IMR-90 (cell line): Measurements from ENCODE around the gene TSPAN14. TPM values are rescaled to one million over a fixed set of nuclear protein-coding genes. Genes with fewer than 3 reads are reported as not detected.

ENCODE experiments used
- ATAC-seq: fragments of 200-7000 bp; cut with Tn5 transposase; 2 replicates; pipeline ENCODE4 v1.9.1; 2020; ENCODE audit warnings: low read depth, mild to moderate bottlenecking, moderate library complexity
- BruUV-seq: library from RNA; stranded (reverse); fragments of 400-500 nt; replicated peaks from 2 replicates; lab custom pipeline; 2021; lab: Mats Ljungman, UMichigan
- CTCF ChIA-PET: fragments of 300-600 bp; formaldehyde crosslinking; extraction: SDS; loops from one replicate; lab custom pipeline; 2021; ENCODE audit warnings: antibody characterized with exemption; lab: Yijun Ruan, JAX
- POLR2A ChIA-PET: fragments of 300-600 bp; sonication (Branson Sonifier 250); formaldehyde crosslinking; loops from one replicate; lab custom pipeline; 2022; ENCODE audit warnings: antibody characterized with exemption; ENCODE audit not compliant: unreplicated experiment; lab: Charles Lee
- DNase-seq: peaks from one replicate; pipeline ENCODE4 v3.0.0; 2013
- H2AFZ ChIP-seq: replicated peaks from 2 replicates; pipeline ENCODE3; 2013; ENCODE audit warnings: low read length, mild to moderate bottlenecking; ENCODE audit not compliant: poor library complexity
- H2AK5ac ChIP-seq: 2 replicates; pipeline ENCODE4 v1.6.1; 2013; ENCODE audit warnings: low read depth, low read length, inconsistent platforms
- H2AK9ac ChIP-seq: replicated peaks from 2 replicates; pipeline ENCODE3; 2013; ENCODE audit warnings: mild to moderate bottlenecking, low read depth, low read length, moderate library complexity; ENCODE audit not compliant: poor library complexity
- H2BK120ac ChIP-seq: 2 replicates; pipeline ENCODE4 v1.6.1; 2013; ENCODE audit warnings: low read depth, low read length, inconsistent platforms
- H2BK15ac ChIP-seq: 3 replicates; pipeline ENCODE4 v1.6.1; 2013; ENCODE audit warnings: low read depth, low read length, inconsistent platforms
- H2BK20ac ChIP-seq: 2 replicates; pipeline ENCODE4 v1.6.1; 2013; ENCODE audit warnings: low read depth, mild to moderate bottlenecking, inconsistent platforms, low read length, moderate library complexity
- H2BK5ac ChIP-seq: 2 replicates; pipeline ENCODE4 v1.6.1; 2013; ENCODE audit warnings: mild to moderate bottlenecking, low read depth, low read length, inconsistent platforms; ENCODE audit not compliant: poor library complexity, severe bottlenecking
- H3K14ac ChIP-seq: replicated peaks from 2 replicates; pipeline ENCODE4 v1.6.1; 2013; ENCODE audit warnings: low read depth, low read length, inconsistent platforms
- H3K18ac ChIP-seq: 2 replicates; pipeline ENCODE4 v1.6.1; 2013; ENCODE audit warnings: low read depth, low read length, control low read depth
- H3K23ac ChIP-seq: 2 replicates; pipeline ENCODE4 v1.6.1; 2013; ENCODE audit warnings: low read depth, low read length, inconsistent platforms
- H3K27ac ChIP-seq: 2 replicates; pipeline ENCODE4 v1.5.1; 2013; ENCODE audit warnings: mild to moderate bottlenecking, control low read depth, low read length; ENCODE audit not compliant: insufficient read depth
- H3K27me3 ChIP-seq: 2 replicates; pipeline ENCODE4 v1.6.1; 2013; ENCODE audit warnings: low read length; ENCODE audit not compliant: control insufficient read depth, insufficient read depth
- H3K36me3 ChIP-seq: 2 replicates; pipeline ENCODE4 v1.6.1; 2013; ENCODE audit warnings: low read length, mixed read lengths; ENCODE audit not compliant: control insufficient read depth, insufficient read depth
- H3K4ac ChIP-seq: 2 replicates; pipeline ENCODE4 v1.6.1; 2013; ENCODE audit warnings: low read depth, low read length, inconsistent platforms
- H3K4me1 ChIP-seq: 2 replicates; pipeline ENCODE4 v1.6.1; 2013; ENCODE audit warnings: low read length, mixed read lengths; ENCODE audit not compliant: control insufficient read depth, insufficient read depth
- H3K4me2 ChIP-seq: 2 replicates; pipeline ENCODE4 v1.6.1; 2013; ENCODE audit warnings: low read depth, mild to moderate bottlenecking, control low read depth, low read length, moderate library complexity
- H3K4me3 ChIP-seq: 2 replicates; pipeline ENCODE4 v1.5.1; 2013; ENCODE audit warnings: low read depth, mild to moderate bottlenecking, control low read depth, low read length, moderate library complexity; ENCODE audit not compliant: insufficient read depth
- H3K56ac ChIP-seq: 2 replicates; pipeline ENCODE4 v1.6.1; 2013; ENCODE audit warnings: low read length, inconsistent platforms; ENCODE audit not compliant: insufficient read depth; ENCODE audit errors: extremely low read depth
- H3K79me1 ChIP-seq, 2 experiments: 2 replicates each; pipeline ENCODE4 v1.6.1; 2013; ENCODE audit warnings: low read length in 2 of 2, inconsistent platforms in 1 of 2, low read depth in 1 of 2
- H3K9ac ChIP-seq: 2 replicates; pipeline ENCODE4 v1.6.1; 2013; ENCODE audit warnings: low read depth, low read length, control low read depth
- H3K9me1 ChIP-seq: 2 replicates; pipeline ENCODE4 v1.6.1; 2013; ENCODE audit warnings: low read length, inconsistent platforms; ENCODE audit not compliant: insufficient read depth
- H3K9me3 ChIP-seq: 2 replicates; pipeline ENCODE4 v1.6.1; 2013; ENCODE audit warnings: low read length; ENCODE audit not compliant: control insufficient read depth, insufficient read depth
- H4K20me1 ChIP-seq: 2 replicates; pipeline ENCODE4 v1.6.1; 2013; ENCODE audit warnings: low read length, inconsistent platforms; ENCODE audit not compliant: insufficient read depth
- H4K5ac ChIP-seq: 2 replicates; pipeline ENCODE4 v1.6.1; 2013; ENCODE audit warnings: mild to moderate bottlenecking, low read depth, low read length, control low read depth
- H4K8ac ChIP-seq, 2 experiments: 2 replicates each; pipeline ENCODE4 v1.6.1; 2013; ENCODE audit warnings: low read depth in 2 of 2, low read length in 2 of 2, control low read depth in 1 of 2, inconsistent platforms in 1 of 2
- H4K91ac ChIP-seq: 2 replicates; pipeline ENCODE4 v1.6.1; 2013; ENCODE audit warnings: low read depth, low read length, inconsistent platforms; ENCODE audit not compliant: insufficient read depth
- CEBPB ChIP-seq: IDR thresholded peaks from 2 replicates; pipeline ENCODE4 v1.6.1; 2012; ENCODE audit warnings: low read depth, low read length, improper control_type of control experiment
- ELK1 ChIP-seq: fragments of 150-350 bp; IDR thresholded peaks from 2 replicates; pipeline ENCODE4 v1.6.1; 2016; ENCODE audit warnings: low read depth, mild to moderate bottlenecking, low read length, moderate library complexity, borderline replicate concordance
- MAFK ChIP-seq: IDR thresholded peaks from 2 replicates; pipeline ENCODE4 v1.6.1; 2012; ENCODE audit warnings: low read depth, low read length, improper control_type of control experiment
- MAZ ChIP-seq: IDR thresholded peaks from 2 replicates; pipeline ENCODE4 v1.6.1; 2012; ENCODE audit warnings: low read depth, mild to moderate bottlenecking, low read length, improper control_type of control experiment, moderate library complexity, borderline replicate concordance
- MXI1 ChIP-seq: IDR thresholded peaks from 2 replicates; pipeline ENCODE4 v1.6.1; 2012; ENCODE audit warnings: low read depth, mild to moderate bottlenecking, low read length, moderate library complexity, borderline replicate concordance
- RAD21 ChIP-seq: IDR thresholded peaks from 2 replicates; pipeline ENCODE4 v1.6.1; 2012; ENCODE audit warnings: low read length, improper control_type of control experiment
- USF2 ChIP-seq: fragments of 150-350 bp; IDR thresholded peaks from 2 replicates; pipeline ENCODE4 v1.6.1; 2017; ENCODE audit warnings: mild to moderate bottlenecking, antibody characterized with exemption, low read length, low read depth
- WGBS, 2 experiments: methylation state at CpG; one replicate each; pipeline versions ENCODE4 v1.1.5 to v1.1.7; 2013; ENCODE audit warnings: missing lambda C conversion rate in 2 of 2; ENCODE audit not compliant: insufficient read length in 1 of 2; ENCODE audit errors: extremely low coverage in 2 of 2; 5-methylcytosine and 5-hydroxymethylcytosine counted together
- dilution Hi-C: fragments of 300-500 bp; cut with HindIII; formaldehyde crosslinking; loops from one replicate; pipeline ENCODE4 v1.14.3; 2018; ENCODE audit warnings: low sequenced_read_pairs; ENCODE audit not compliant: unreplicated experiment
- in situ Hi-C: fragments of 300-500 bp; cut with MboI; formaldehyde crosslinking; loops from 3 replicates; pipeline ENCODE4 v1.14.3; 2019; ENCODE audit warnings: low sequenced_read_pairs, inconsistent platforms, mixed read lengths
- intact Hi-C: fragments of 100-400 bp; cut with micrococcal nuclease; formaldehyde crosslinking; loops from 2 replicates; pipeline ENCODE4 v1.10.0; 2022
- polyA plus RNA-seq, 3 experiments: library from polyadenylated mRNA; depleted of rRNA; stranded (reverse); fragments of >200 nt; gene quantifications; 2 replicates each; pipeline ENCODE4 v1.2.3, GENCODE V29; 2012; ENCODE audit warnings: low replicate concordance in 1 of 3
- total RNA-seq: library from RNA; depleted of rRNA; stranded (reverse); fragments of >200 nt; gene quantifications from 2 replicates; pipeline ENCODE4 v1.2.3, GENCODE V29; 2012

Gene TSPAN14
- total and polyA plus RNA-seq, 2 of the 4 experiments (the other 2 are of a cell fraction), result 18.5 to 43.0 TPM

GRCh38 chr10:80485946-80486764, 32.0 kb downstream of the TSPAN14 start (continued):
- TF ChIP-seq USF2, result no peak

- no peak overlapping the region for H3K27ac ChIP-seq
- in situ Hi-C loops, result no loop called here
- H3K4me2 ChIP-seq, result no peak overlapping the region
- no peaks in the 10 kb centered on the region for H3K9me3 ChIP-seq
- H3K36me3 ChIP-seq, result peaks cover 18% of the 10 kb centered on the region
- ChIA-PET CTCF (interaction anchor here (0.6 kb wide), 1 partner anchor 26 kb away, joined by 3 read pairs; no protein-coding TSS in a partner anchor), POLR2A (no interaction called here)
- dilution Hi-C loops, result no loop called here
- no peak overlapping the region for H4K91ac ChIP-seq
- H3K9me1 ChIP-seq, result peaks cover 28% of the 10 kb centered on the region
- TF ChIP-seq CEBPB (no peak), ELK1 (no peak), MAZ (no peak), MAFK (no peak), RAD21 (no peak), MXI1 (no peak)
- H3K14ac ChIP-seq, result no peak overlapping the region
- H3K27me3 ChIP-seq, result no peaks in the 10 kb centered on the region
- H2BK120ac ChIP-seq, result no peak overlapping the region
- BruUV-seq, result no TSS peak
- H3K9ac ChIP-seq, result no peak overlapping the region
- no peak overlapping the region for H2AK5ac ChIP-seq
- intact Hi-C loops, result no loop called here
- no peak overlapping the region for H3K4ac ChIP-seq
- H2AFZ ChIP-seq, result no peak overlapping the region
- ATAC-seq (no peak), DNase-seq (no peak)
- H3K56ac ChIP-seq, result no peak overlapping the region
- H3K4me1 ChIP-seq, result peaks cover 2% of the 10 kb centered on the region
- H4K20me1 ChIP-seq, result peaks cover 42% of the 10 kb centered on the region
- H2AK9ac ChIP-seq, result no peak overlapping the region
- no peak overlapping the region for H2BK15ac ChIP-seq
- H2BK5ac ChIP-seq, result no peak overlapping the region
- H4K8ac ChIP-seq, result no peak overlapping the region
- no peak overlapping the region for H3K18ac ChIP-seq
- no CpG with 5 or more reads among the region's 9 CpGs for WGBS, 2 experiments
- H3K4me3 ChIP-seq, result no peak overlapping the region
- H4K5ac ChIP-seq, result no peak overlapping the region
- H3K79me1 ChIP-seq, result peaks cover 56 to 87% of the 10 kb centered on the region in 2 experiments
- H3K23ac ChIP-seq, result no peak overlapping the region
- no peak overlapping the region for H2BK20ac ChIP-seq
Measured at GRCh38 chr10:80486785-80487420, 32.8 kb downstream of the TSPAN14 start.
